ENCODE data around the gene NEDD9. TPM values are rescaled to one million over a fixed set of nuclear protein-coding genes. Genes with fewer than 3 reads are reported as not detected.

The NEDD9 gene
- total and polyA plus RNA-seq, 2 donors (not counting 1 experiment from before 2014, with no cell fraction given): 33.7 to 35.2 TPM

DNA sequence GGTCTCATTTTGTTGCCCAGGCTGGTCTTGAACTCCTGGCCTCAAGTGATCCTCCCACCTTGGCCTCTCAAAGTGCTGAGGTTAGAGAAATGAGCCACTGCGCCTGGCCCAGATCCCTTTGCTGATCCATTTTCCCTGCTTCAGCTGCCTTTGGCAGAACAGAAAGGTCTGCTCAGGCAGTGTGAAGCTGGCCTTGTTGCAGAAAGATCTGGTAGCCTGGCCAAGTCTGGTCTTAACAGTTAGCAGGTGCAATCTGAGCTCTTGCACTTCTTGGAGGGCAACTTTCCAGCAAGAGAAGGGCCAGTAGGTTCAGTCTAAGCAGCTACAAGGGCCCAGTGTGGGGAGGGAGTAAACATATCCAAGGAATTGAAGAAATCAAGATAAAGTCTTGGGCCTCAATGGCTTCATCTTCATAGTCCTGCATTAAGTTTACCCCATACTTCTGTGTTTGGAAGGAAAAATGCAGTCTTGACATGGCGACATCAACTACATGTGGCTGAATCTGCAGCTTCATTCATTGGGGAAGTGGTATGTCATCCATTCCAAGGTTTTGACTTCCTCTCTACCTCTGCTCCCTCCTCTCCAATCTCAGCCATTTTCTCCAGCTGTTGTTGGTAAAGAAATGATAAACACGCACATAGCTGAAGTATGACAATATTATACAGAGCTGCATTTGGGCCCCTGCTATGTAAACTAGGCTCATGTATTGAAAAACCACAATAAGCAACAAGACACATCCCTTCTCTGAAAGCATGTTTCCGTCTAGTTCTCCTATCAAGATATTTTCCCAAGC is 39.0 kb upstream of the NEDD9 start:
- Histone ChIP-seq H3K4me2 (ENCODE audit: extremely low read depth, insufficient read depth, low read length) (peak overlapping the region; percentile 68), H3K27ac (ENCODE audit: insufficient read depth, low read length) (peak overlapping the region; percentile 24), H3K9me3 (ENCODE audit: control insufficient read depth, insufficient read depth, low read depth, low read length) (no peaks in the 10 kb centered on the region), H3K9ac (ENCODE audit: insufficient read depth, low read length) (no peak overlapping the region), H3K4me1 (ENCODE audit: control insufficient read depth, extremely low read depth, insufficient read depth, low read length) (peaks cover 9% of the 10 kb centered on the region), H2AFZ (ENCODE audit: low read length) (no peak overlapping the region), H3K79me2 (ENCODE audit: control insufficient read depth, insufficient read depth, low read length) (no peaks in the 10 kb centered on the region), H3K36me3 (ENCODE audit: control insufficient read depth, insufficient read depth, low read length) (no peaks in the 10 kb centered on the region), H4K20me1 (ENCODE audit: control insufficient read depth, extremely low read depth, insufficient read depth, low read length) (no peaks in the 10 kb centered on the region), H3K27me3 (ENCODE audit: control insufficient read depth, insufficient read depth, low read length) (no peaks in the 10 kb centered on the region), H3K4me3 (replicated peaks in 1 of 4; ENCODE audit: control extremely low read depth in 1 of 4, insufficient read depth in 1 of 4, low read depth in 3 of 4, low read length in 4 of 4) (no peak overlapping the region)
- TF ChIP-seq EZH2 (IDR thresholded peaks at IDR 0.05; ENCODE audit: low read length, missing control alignments): no peak
- TF ChIP-seq, protein P1, sequence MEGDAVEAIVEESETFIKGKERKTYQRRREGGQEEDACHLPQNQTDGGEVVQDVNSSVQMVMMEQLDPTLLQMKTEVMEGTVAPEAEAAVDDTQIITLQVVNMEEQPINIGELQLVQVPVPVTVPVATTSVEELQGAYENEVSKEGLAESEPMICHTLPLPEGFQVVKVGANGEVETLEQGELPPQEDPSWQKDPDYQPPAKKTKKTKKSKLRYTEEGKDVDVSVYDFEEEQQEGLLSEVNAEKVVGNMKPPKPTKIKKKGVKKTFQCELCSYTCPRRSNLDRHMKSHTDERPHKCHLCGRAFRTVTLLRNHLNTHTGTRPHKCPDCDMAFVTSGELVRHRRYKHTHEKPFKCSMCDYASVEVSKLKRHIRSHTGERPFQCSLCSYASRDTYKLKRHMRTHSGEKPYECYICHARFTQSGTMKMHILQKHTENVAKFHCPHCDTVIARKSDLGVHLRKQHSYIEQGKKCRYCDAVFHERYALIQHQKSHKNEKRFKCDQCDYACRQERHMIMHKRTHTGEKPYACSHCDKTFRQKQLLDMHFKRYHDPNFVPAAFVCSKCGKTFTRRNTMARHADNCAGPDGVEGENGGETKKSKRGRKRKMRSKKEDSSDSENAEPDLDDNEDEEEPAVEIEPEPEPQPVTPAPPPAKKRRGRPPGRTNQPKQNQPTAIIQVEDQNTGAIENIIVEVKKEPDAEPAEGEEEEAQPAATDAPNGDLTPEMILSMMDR (conservative IDR thresholded peaks at IDR 0.05 in 1 of 2, IDR thresholded peaks at IDR 0.05 in 1 of 2; ENCODE audit: low read depth in 1 of 2, low read length in 2 of 2): no peak
- DNase-seq (ENCODE audit: low read depth in 2 of 2): peak; percentile 45 to 88

DNA sequence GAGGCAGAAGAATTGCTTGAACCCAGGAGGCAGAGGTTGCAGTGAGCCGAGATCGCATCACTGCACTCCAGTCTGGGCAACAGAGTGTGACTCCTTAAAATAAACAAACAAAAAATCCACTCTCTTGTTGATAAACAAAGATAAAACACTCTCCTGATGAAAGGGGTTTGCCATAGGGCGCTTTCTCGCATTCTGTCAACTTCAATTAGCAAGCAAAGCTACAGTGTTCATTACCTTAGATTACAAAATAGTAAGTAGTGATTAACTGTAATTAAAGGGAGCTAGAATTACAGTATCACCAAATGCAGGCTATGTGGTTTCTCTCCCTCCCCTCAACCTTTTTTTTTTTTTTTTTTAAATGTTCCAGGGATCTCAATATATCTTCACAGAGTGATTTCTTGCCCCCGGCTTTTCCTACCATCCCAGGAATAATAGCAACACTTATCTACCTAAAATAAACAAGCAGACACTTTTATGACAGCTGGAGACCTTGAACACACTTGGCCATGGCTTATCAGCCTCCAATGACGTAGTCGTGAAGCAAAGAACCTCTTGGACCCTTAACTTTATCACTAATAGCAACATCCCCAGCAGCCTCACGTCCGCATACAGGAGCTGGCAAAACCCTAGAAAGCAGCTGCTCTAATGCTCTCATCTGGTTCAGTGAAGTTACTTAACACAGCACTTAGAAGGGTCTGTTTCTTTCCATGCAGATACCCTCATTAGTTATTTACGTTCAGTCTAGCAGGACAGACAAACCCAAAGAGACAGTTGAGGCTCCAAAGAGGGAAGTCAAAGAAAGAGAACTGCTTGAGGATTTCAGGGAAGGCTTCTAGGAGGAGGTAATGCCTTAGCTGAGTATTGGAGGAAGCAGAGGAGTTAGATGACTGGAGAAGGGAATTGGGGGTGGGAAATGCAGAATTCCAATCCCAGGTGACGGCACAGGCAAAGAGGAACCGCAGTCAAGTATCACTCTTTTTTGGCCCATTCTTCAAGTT is 37.9 kb upstream of the NEDD9 start:
- peak; percentile 45 to 77 for DNase-seq (ENCODE audit: low read depth in 2 of 2)
- Histone ChIP-seq H3K36me3 (ENCODE audit: control insufficient read depth, insufficient read depth, low read length) (no peaks in the 10 kb centered on the region), H3K4me1 (ENCODE audit: control insufficient read depth, extremely low read depth, insufficient read depth, low read length) (peaks cover 9% of the 10 kb centered on the region), H3K9me3 (ENCODE audit: control insufficient read depth, insufficient read depth, low read depth, low read length) (no peaks in the 10 kb centered on the region), H3K4me2 (ENCODE audit: extremely low read depth, insufficient read depth, low read length) (no peak overlapping the region), H3K9ac (ENCODE audit: insufficient read depth, low read length) (no peak overlapping the region), H3K27me3 (ENCODE audit: control insufficient read depth, insufficient read depth, low read length) (no peaks in the 10 kb centered on the region), H3K27ac (ENCODE audit: insufficient read depth, low read length) (no peak overlapping the region), H3K4me3 (replicated peaks in 1 of 4; ENCODE audit: control extremely low read depth in 1 of 4, insufficient read depth in 1 of 4, low read depth in 3 of 4, low read length in 4 of 4) (no peak overlapping the region), H3K79me2 (ENCODE audit: control insufficient read depth, insufficient read depth, low read length) (no peaks in the 10 kb centered on the region), H4K20me1 (ENCODE audit: control insufficient read depth, extremely low read depth, insufficient read depth, low read length) (no peaks in the 10 kb centered on the region), H2AFZ (ENCODE audit: low read length) (no peak overlapping the region)
- TF ChIP-seq, protein P1 (conservative IDR thresholded peaks at IDR 0.05 in 1 of 2, IDR thresholded peaks at IDR 0.05 in 1 of 2; ENCODE audit: low read depth in 1 of 2, low read length in 2 of 2): no peak
- no peak for TF ChIP-seq EZH2 (IDR thresholded peaks at IDR 0.05; ENCODE audit: low read length, missing control alignments)

DNA sequence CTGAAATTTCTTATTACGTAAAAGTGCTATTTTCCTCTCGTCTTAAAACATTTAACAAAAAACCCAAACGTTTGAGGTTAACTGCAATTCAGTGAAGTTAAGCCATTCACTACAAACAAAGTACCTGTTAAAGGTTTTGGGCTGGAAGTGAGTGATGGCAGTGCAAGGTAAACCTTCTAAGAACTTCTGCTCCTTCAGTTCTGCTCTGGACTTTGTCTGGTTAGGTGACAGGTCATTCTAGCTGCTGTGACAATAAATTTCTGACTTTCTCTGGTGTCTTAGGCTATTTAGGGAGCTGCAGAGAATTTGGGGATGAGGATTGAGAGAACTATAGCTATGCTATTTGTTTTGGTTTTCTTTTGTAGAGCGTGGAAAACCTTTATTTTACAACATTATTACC is 36.5 kb upstream of the NEDD9 start:
- H3K27ac ChIP-seq (ENCODE audit: insufficient read depth, low read length): no peak overlapping the region

More for the DNA sequence above, 36.5 kb upstream of the NEDD9 start:
- TF ChIP-seq, protein P1 (conservative IDR thresholded peaks at IDR 0.05 in 1 of 2, IDR thresholded peaks at IDR 0.05 in 1 of 2; ENCODE audit: low read depth in 1 of 2, low read length in 2 of 2): no peak
- TF ChIP-seq EZH2 (IDR thresholded peaks at IDR 0.05; ENCODE audit: low read length, missing control alignments): no peak
- Histone ChIP-seq H4K20me1 (ENCODE audit: control insufficient read depth, extremely low read depth, insufficient read depth, low read length) (no peaks in the 10 kb centered on the region), H3K4me2 (ENCODE audit: extremely low read depth, insufficient read depth, low read length) (no peak overlapping the region), H2AFZ (ENCODE audit: low read length) (no peak overlapping the region), H3K9me3 (ENCODE audit: control insufficient read depth, insufficient read depth, low read depth, low read length) (no peaks in the 10 kb centered on the region), H3K4me3 (replicated peaks in 1 of 4; ENCODE audit: control extremely low read depth in 1 of 4, insufficient read depth in 1 of 4, low read depth in 3 of 4, low read length in 4 of 4) (no peak overlapping the region), H3K79me2 (ENCODE audit: control insufficient read depth, insufficient read depth, low read length) (no peaks in the 10 kb centered on the region), H3K9ac (ENCODE audit: insufficient read depth, low read length) (no peak overlapping the region), H3K4me1 (ENCODE audit: control insufficient read depth, extremely low read depth, insufficient read depth, low read length) (peaks cover 9% of the 10 kb centered on the region), H3K27me3 (ENCODE audit: control insufficient read depth, insufficient read depth, low read length) (no peaks in the 10 kb centered on the region), H3K36me3 (ENCODE audit: control insufficient read depth, insufficient read depth, low read length) (no peaks in the 10 kb centered on the region)
- no peak for DNase-seq (ENCODE audit: low read depth in 2 of 2)

All from fibroblast of lung (primary cell).